H1 (cell line): ENCODE measurements around the gene NEDD9. TPM values are rescaled to one million over a fixed set of nuclear protein-coding genes. Genes with fewer than 3 reads are reported as not detected.

ENCODE experiments used
- CTCF ChIA-PET: fragments of 300-600 bp; sonication (Branson Sonifier 250); formaldehyde crosslinking; loops from one replicate; lab custom pipeline; 2021; ENCODE audit not compliant: partially characterized antibody; lab: Charles Lee
- POLR2A ChIA-PET: fragments of 300-600 bp; sonication (Branson Sonifier 250); formaldehyde crosslinking; loops from one replicate; lab custom pipeline; 2021; ENCODE audit warnings: inconsistent platforms; ENCODE audit not compliant: partially characterized antibody; lab: Charles Lee
- DNase-seq, 2 experiments: peaks; one replicate each; pipeline versions ENCODE4 v3.0.0 to v3.0.0-alpha.2; 2010 to 2022; ENCODE audit warnings: low spot score in 2 of 2, low read depth in 1 of 2, mixed read lengths in 1 of 2
- FAIRE-seq: peaks from 2 replicates; lab custom pipeline; 2011; peaks lifted over from hg19 to GRCh38; lab: Jason Lieb, UNC
- H2AFZ ChIP-seq: 2 replicates; pipeline ENCODE4 v1.8.1; 2012; ENCODE audit warnings: low read length, inconsistent platforms
- H2AK5ac ChIP-seq: 2 replicates; pipeline ENCODE4 v1.6.1; 2013; ENCODE audit warnings: low read depth, low read length
- H2BK120ac ChIP-seq: replicated peaks from 2 replicates; pipeline ENCODE3; 2013; ENCODE audit warnings: low read depth, low read length, inconsistent platforms
- H2BK12ac ChIP-seq: 2 replicates; pipeline ENCODE4 v1.6.1; 2013; ENCODE audit warnings: low read depth, low read length
- H2BK15ac ChIP-seq: 2 replicates; pipeline ENCODE4 v1.6.1; 2013; ENCODE audit warnings: low read length
- H2BK20ac ChIP-seq: 2 replicates; pipeline ENCODE4 v1.6.1; 2013; ENCODE audit warnings: low read length
- H2BK5ac ChIP-seq: 2 replicates; pipeline ENCODE4 v1.6.1; 2013; ENCODE audit warnings: low read depth, low read length
- H3K14ac ChIP-seq: 2 replicates; pipeline ENCODE4 v1.6.1; 2013; ENCODE audit warnings: inconsistent platforms; ENCODE audit not compliant: insufficient read length
- H3K18ac ChIP-seq: 2 replicates; pipeline ENCODE4 v1.6.1; 2013; ENCODE audit warnings: low read length; ENCODE audit errors: extremely low read depth
- H3K23ac ChIP-seq: 2 replicates; pipeline ENCODE4 v1.6.1; 2013; ENCODE audit warnings: inconsistent platforms; ENCODE audit not compliant: insufficient read length
- H3K23me2 ChIP-seq: 2 replicates; pipeline ENCODE4 v1.6.1; 2013; ENCODE audit warnings: low read depth, low read length
- H3K27ac ChIP-seq: 2 replicates; pipeline ENCODE4 v1.6.1; 2011; ENCODE audit warnings: low read depth, low read length, inconsistent platforms
- H3K27me3 ChIP-seq, 4 experiments: replicated peaks in 1 of 4; 1 replicate in 1 of 4; 2 replicates in 3 of 4; pipeline versions ENCODE4 v1.6.1 to v1.8.1; 2011 to 2013; ENCODE audit warnings: low read length in 3 of 4, mild to moderate bottlenecking in 3 of 4, inconsistent platforms in 2 of 4, mixed read lengths in 2 of 4, moderate library complexity in 1 of 4; ENCODE audit not compliant: control insufficient read depth in 3 of 4, insufficient read depth in 3 of 4; ENCODE audit errors: extremely low read depth in 1 of 4
- H3K36me3 ChIP-seq, 4 experiments: 2 replicates each; pipeline versions ENCODE4 v1.6.1 to v1.8.1; 2011 to 2013; ENCODE audit warnings: mild to moderate bottlenecking in 4 of 4, low read length in 3 of 4, moderate library complexity in 2 of 4, control low read depth in 1 of 4, inconsistent platforms in 1 of 4; ENCODE audit not compliant: insufficient read depth in 4 of 4, control insufficient read depth in 2 of 4
- H3K4ac ChIP-seq: replicated peaks from 2 replicates; pipeline ENCODE3; 2013; ENCODE audit warnings: low read length, low read depth, mixed read lengths, inconsistent platforms; ENCODE audit not compliant: insufficient read length
- H3K4me1 ChIP-seq, 4 experiments: replicated peaks in 1 of 4; 1 replicate in 1 of 4; 2 replicates in 3 of 4; pipeline versions ENCODE4 v1.6.1 to v1.8.1; 2011 to 2013; ENCODE audit warnings: low read length in 3 of 4, inconsistent platforms in 2 of 4, mixed read lengths in 1 of 4; ENCODE audit not compliant: insufficient read depth in 4 of 4, control insufficient read depth in 3 of 4
- H3K4me2 ChIP-seq, 2 experiments: 2 replicates each; pipeline versions ENCODE4 v1.6.1 to v1.8.1; 2011 to 2013; ENCODE audit warnings: low read depth in 2 of 2, low read length in 2 of 2, control low read depth in 1 of 2, inconsistent platforms in 1 of 2, mild to moderate bottlenecking in 1 of 2; ENCODE audit not compliant: insufficient read depth in 1 of 2
- H3K4me3 ChIP-seq, 4 experiments: fragments of 200-600, 300-600 bp in 1 of 4; sonication (generic), shearing (Covaris generic), sonication (Bioruptor Twin) in 1 of 4; 2 replicates each; pipeline versions ENCODE4 v1.5.1 to v1.8.1; 2011 to 2016; ENCODE audit warnings: low read length in 4 of 4, low read depth in 3 of 4, control low read depth in 2 of 4, inconsistent platforms in 2 of 4, mild to moderate bottlenecking in 2 of 4, mixed read lengths in 1 of 4, moderate library complexity in 1 of 4; ENCODE audit not compliant: insufficient read depth in 2 of 4; ENCODE audit errors: extremely low read depth in 1 of 4
- H3K56ac ChIP-seq: replicated peaks from 2 replicates; pipeline ENCODE3; 2013; ENCODE audit warnings: low read depth, mild to moderate bottlenecking, mixed read lengths, low read length, inconsistent platforms; ENCODE audit not compliant: insufficient read length
- H3K79me1 ChIP-seq: 2 replicates; pipeline ENCODE4 v1.6.1; 2013; ENCODE audit warnings: low read depth, low read length, control low read depth
- H3K79me2 ChIP-seq, 2 experiments: 2 replicates each; pipeline versions ENCODE4 v1.6.1 to v1.8.1; 2012 to 2013; ENCODE audit warnings: low read length in 2 of 2, mild to moderate bottlenecking in 2 of 2, inconsistent platforms in 1 of 2; ENCODE audit not compliant: insufficient read depth in 2 of 2, control insufficient read depth in 1 of 2
- H3K9ac ChIP-seq, 4 experiments: replicated peaks in 1 of 4; 1 replicate in 1 of 4; 2 replicates in 3 of 4; pipeline versions ENCODE4 v1.6.1 to v1.8.1; 2011 to 2013; ENCODE audit warnings: low read depth in 3 of 4, low read length in 3 of 4, control low read depth in 2 of 4, mild to moderate bottlenecking in 2 of 4, moderate library complexity in 2 of 4, inconsistent platforms in 1 of 4; ENCODE audit errors: extremely low read depth in 1 of 4
- H3K9me3 ChIP-seq, 2 experiments: 2 replicates each; pipeline versions ENCODE4 v1.6.1 to v1.8.1; 2012 to 2013; ENCODE audit warnings: mild to moderate bottlenecking in 2 of 2, moderate library complexity in 2 of 2, control low read depth in 1 of 2, inconsistent platforms in 1 of 2, low read depth in 1 of 2, low read length in 1 of 2, mixed read lengths in 1 of 2; ENCODE audit not compliant: insufficient read depth in 2 of 2
- H4K20me1 ChIP-seq, 2 experiments: replicated peaks in 1 of 2; 2 replicates each; pipeline versions ENCODE3 to v1.8.1; 2011 to 2013; ENCODE audit warnings: inconsistent platforms in 2 of 2, low read length in 2 of 2, mild to moderate bottlenecking in 1 of 2; ENCODE audit not compliant: insufficient read depth in 2 of 2, control insufficient read depth in 1 of 2
- H4K5ac ChIP-seq: 2 replicates; pipeline ENCODE4 v1.6.1; 2013; ENCODE audit warnings: low read length, low read depth, mixed read lengths, inconsistent platforms; ENCODE audit not compliant: insufficient read length
- H4K8ac ChIP-seq: 2 replicates; pipeline ENCODE4 v1.8.0; 2013; ENCODE audit warnings: mild to moderate bottlenecking, moderate library complexity, low read length, inconsistent platforms; ENCODE audit not compliant: insufficient read depth; ENCODE audit errors: extremely low read depth
- H4K91ac ChIP-seq: replicated peaks from 2 replicates; pipeline ENCODE3; 2013; ENCODE audit warnings: low read length, mixed read lengths, inconsistent platforms; ENCODE audit not compliant: insufficient read length
- BRCA1 ChIP-seq: IDR thresholded peaks from 2 replicates; pipeline ENCODE4 v1.6.1; 2012; ENCODE audit warnings: low read depth, low read length, improper control_type of control experiment
- CTBP2 ChIP-seq: IDR thresholded peaks from 2 replicates; pipeline ENCODE4 v1.7.0; 2011; ENCODE audit warnings: borderline replicate concordance, mild to moderate bottlenecking, moderate library complexity, mixed read lengths, low read length; ENCODE audit not compliant: insufficient read depth, insufficient read length
- CTCF ChIP-seq, 3 experiments: IDR thresholded peaks; 1 replicate in 2 of 3; 2 replicates in 1 of 3; pipeline versions ENCODE4 v1.5.1 to v1.6.1; 2011; ENCODE audit warnings: low read length in 3 of 3, mild to moderate bottlenecking in 3 of 3, inconsistent platforms in 2 of 3, low read depth in 1 of 3, moderate library complexity in 1 of 3; ENCODE audit not compliant: insufficient read depth in 1 of 3; ENCODE audit errors: control extremely low read depth in 1 of 3
- JUN ChIP-seq: IDR thresholded peaks from 2 replicates; pipeline ENCODE4 v1.6.1; 2011; ENCODE audit warnings: low read depth, mild to moderate bottlenecking, improper control_type of control experiment, low read length
- MAX ChIP-seq: IDR thresholded peaks from 2 replicates; pipeline ENCODE4 v1.6.1; 2012; ENCODE audit warnings: inconsistent platforms
- RBBP5 ChIP-seq: IDR thresholded peaks from 2 replicates; pipeline ENCODE4 v1.7.1; 2012; ENCODE audit warnings: low read depth, mild to moderate bottlenecking, inconsistent platforms, low read length, moderate library complexity, borderline replicate concordance
- SIN3A ChIP-seq, 2 experiments: IDR thresholded peaks in 1 of 2; conservative IDR thresholded peaks in 1 of 2; 2 replicates each; pipeline ENCODE4 v1.6.1; 2011 to 2012; ENCODE audit warnings: low read length in 2 of 2, improper control_type of control experiment in 1 of 2, low read depth in 1 of 2, mild to moderate bottlenecking in 1 of 2
- SIX5 ChIP-seq: IDR thresholded peaks from 2 replicates; pipeline ENCODE4 v1.6.1; 2011; ENCODE audit warnings: mild to moderate bottlenecking, low read depth, low read length
- TAF7 ChIP-seq: optimal IDR thresholded peaks from 2 replicates; pipeline ENCODE3; 2011; ENCODE audit warnings: low read depth, mild to moderate bottlenecking, inconsistent platforms, low read length, moderate library complexity, borderline replicate concordance
- TCF12 ChIP-seq: IDR thresholded peaks from 2 replicates; pipeline ENCODE4 v1.6.1; 2011; ENCODE audit warnings: low read depth, mild to moderate bottlenecking, low read length
- TEAD4 ChIP-seq: IDR thresholded peaks from 2 replicates; pipeline ENCODE4 v1.6.1; 2012; ENCODE audit warnings: low read depth, low read length, inconsistent platforms, mixed read lengths
- WGBS, 2 experiments: shearing (Covaris generic) in 1 of 2; methylation state at CpG; one replicate each; pipeline versions ENCODE4 v1.1.6 to v1.1.7; 2013 to 2015; ENCODE audit warnings: low lambda C conversion rate in 2 of 2, mixed read lengths in 2 of 2, inconsistent platforms in 1 of 2, low coverage in 1 of 2, missing lambda C conversion rate in 1 of 2; ENCODE audit not compliant: insufficient replicate concordance in 2 of 2, insufficient coverage in 1 of 2, insufficient read length in 1 of 2; ENCODE audit errors: extremely low coverage in 1 of 2, missing lambda C conversion rate in 1 of 2; 5-methylcytosine and 5-hydroxymethylcytosine counted together
- polyA plus RNA-seq, 7 experiments: library from polyadenylated mRNA; depleted of rRNA in 3 of 7; stranded (reverse) in 5 of 7; unstranded in 2 of 7; fragments of >200 nt in 5 of 7; fragments of 200-250 nt in 2 of 7; gene quantifications; 1 replicate in 5 of 7; 2 replicates in 1 of 7; 4 replicates in 1 of 7; pipeline versions ENCODE4 v1.2.1 to v1.2.3, GENCODE V29; 2011 to 2013; ENCODE audit warnings: missing spikeins in 2 of 7, mixed read lengths in 2 of 7
- total RNA-seq: library from RNA; stranded (reverse); fragmentation: NEBNext Ultra II Directional; extraction: Animal tissue kit (Norgen Biotek cat#: 25700); gene quantifications from 2 replicates; pipeline ENCODE4 v1.2.1, GENCODE V29; 2021

Gene NEDD9
- total and polyA plus RNA-seq, 2 of the 8 experiments (the other 6 are each of a cell fraction or from before 2014, with no cell fraction given) = 3.6 to 12.0 TPM

DNA sequence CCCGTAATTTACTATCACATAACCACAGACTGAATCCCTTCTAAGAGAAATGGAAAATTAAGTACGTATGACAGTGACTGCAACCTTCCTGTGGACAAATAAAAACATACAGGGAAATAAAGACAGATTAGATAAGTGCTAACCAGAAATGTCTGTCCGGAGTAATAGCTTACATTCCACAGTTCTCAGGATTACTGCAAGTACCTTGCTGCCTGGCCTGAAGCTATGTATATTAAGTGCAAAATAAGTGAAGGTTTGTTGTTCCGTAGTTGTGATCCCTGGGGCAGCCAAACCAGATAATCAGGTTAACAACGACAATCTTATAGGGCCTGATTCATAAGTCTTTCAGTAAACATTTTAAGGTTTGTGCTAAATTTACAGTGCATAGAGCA lies 2.8 kb downstream of the NEDD9 start:
- peaks cover 8 to 14% (median 9%) of the 10 kb centered on the region in 4 experiments; a peak in 6 of 7 replicates for H3K4me1 ChIP-seq
- H3K18ac ChIP-seq = no peak overlapping the region
- H3K79me1 ChIP-seq = no peaks in the 10 kb centered on the region
- no peak overlapping the region for H2AK5ac ChIP-seq
- peak overlapping the region in 1 of 4 experiments; percentile 42; a peak in 2 of 8 replicates for H3K4me3 ChIP-seq
- H3K27me3 ChIP-seq = peaks cover 0 to 3% (median 0%) of the 10 kb centered on the region in 4 experiments; a peak in 3 of 7 replicates
- no peak overlapping the region for H2BK15ac ChIP-seq
- no peak overlapping the region for H4K8ac ChIP-seq
- H4K20me1 ChIP-seq = no peaks in the 10 kb centered on the region
- H3K27ac ChIP-seq = no peak overlapping the region
- H3K4me2 ChIP-seq = peak overlapping the region; percentile 55 to 57
- no peak overlapping the region for H4K5ac ChIP-seq
- H3K9ac ChIP-seq = no peak overlapping the region
- H3K56ac ChIP-seq = no peak overlapping the region
- no peaks in the 10 kb centered on the region for H3K36me3 ChIP-seq
- 61% methylated on average over 5 of the region's 5 CpGs; no CpG with 5 or more reads in 1 of the 2 experiments for whole genome bisulfite sequencing, 2 experiments
- no peak overlapping the region for H2BK5ac ChIP-seq
- H2BK20ac ChIP-seq = no peak overlapping the region
- DNase-seq (no peak), FAIRE-seq (no peak)
- no peak overlapping the region for H2BK120ac ChIP-seq
- CTCF ChIA-PET = interaction anchor here (1.3 to 1.5 kb wide), 2 partner anchors 26 to 267 kb away, joined by 3 to 6 read pairs; no protein-coding TSS in a partner anchor
- POLR2A ChIA-PET = no interaction called here
- no peak overlapping the region for H2AFZ ChIP-seq
- no peaks in the 10 kb centered on the region for H3K9me3 ChIP-seq
- no peak overlapping the region for H4K91ac ChIP-seq
- H3K4ac ChIP-seq = no peak overlapping the region
- H3K23ac ChIP-seq = no peak overlapping the region
- H2BK12ac ChIP-seq = no peak overlapping the region
- H3K14ac ChIP-seq = no peak overlapping the region
- H3K23me2 ChIP-seq = peaks cover 6% of the 10 kb centered on the region; the same call in 1 of the 2 replicates
- no peaks in the 10 kb centered on the region for H3K79me2 ChIP-seq
- no peak for TF ChIP-seq SIX5
- TF ChIP-seq MAX = no peak
- TF ChIP-seq TCF12 = no peak
- TF ChIP-seq CTCF (IDR thresholded peaks at IDR 0.05; ENCODE audit: control extremely low read depth in 1 of 3, insufficient read depth in 1 of 3, low read depth in 1 of 3, low read length in 3 of 3) = no peak
- no peak for TF ChIP-seq CTBP2
- TF ChIP-seq SIN3A (conservative IDR thresholded peaks at IDR 0.05 in 1 of 2, IDR thresholded peaks at IDR 0.05 in 1 of 2; ENCODE audit: low read depth in 1 of 2, low read length in 2 of 2) = no peak
- no peak for TF ChIP-seq BRCA1
- TF ChIP-seq TAF7 = no peak
- TF ChIP-seq JUN = no peak
- no peak for TF ChIP-seq TEAD4
- no peak for TF ChIP-seq RBBP5
